Upper lobe of left lung (tissue), 6 donors: ENCODE data around the gene PA2G4. TPM values are rescaled to one million over a fixed set of nuclear protein-coding genes. Genes with fewer than 3 reads are reported as not detected.
"Not testable (repeated sequence)": the region's sequence is repeated elsewhere in the genome, so short reads cannot be mapped to it uniquely, and the experiment has no call there.

Experiments used
- ATAC-seq, 2 donors: fragments of 200-7000 bp; cut with Tn5 transposase; one replicate each; pipeline ENCODE4 v1.9.1; 2022; ENCODE audit warnings: mild to moderate bottlenecking in 2 of 2, moderate library complexity in 2 of 2; ENCODE audit not compliant: low FRiP score in 2 of 2
- DNase-seq, 2 donors: peaks; one replicate each; pipeline ENCODE4 v3.0.0-alpha.2; 2019 to 2020
- H3K27ac ChIP-seq, 4 donors: fragments of 200-600 bp; sonication (generic); one replicate each; pipeline ENCODE4 v1.5.1; 2016 to 2019
- H3K27me3 ChIP-seq, 4 donors: fragments of 200-600 bp; sonication (generic); one replicate each; pipeline ENCODE4 v1.5.1; 2017 to 2019
- H3K36me3 ChIP-seq, 4 donors: fragments of 200-600 bp; sonication (generic); one replicate each; pipeline ENCODE4 v1.5.1; 2016 to 2019
- H3K4me1 ChIP-seq, 4 donors: fragments of 200-600 bp; sonication (generic); one replicate each; pipeline ENCODE4 v1.5.1; 2018 to 2019
- H3K4me3 ChIP-seq, 4 donors: fragments of 200-600 bp; sonication (generic); one replicate each; pipeline ENCODE4 v1.5.1; 2017 to 2019; ENCODE audit warnings: mild to moderate bottlenecking in 2 of 4, moderate library complexity in 1 of 4
- H3K9me3 ChIP-seq, 4 donors: fragments of 200-600 bp; sonication (generic); one replicate each; pipeline ENCODE4 v1.5.1; 2018 to 2019
- CTCF ChIP-seq, 6 experiments: fragments of 450-650 bp in 4 of 6; fragments of 200-600 bp in 2 of 6; sonication (generic) in 2 of 6; IDR thresholded peaks; one replicate each; pipeline ENCODE4 v1.5.1; 2016 to 2019; ENCODE audit warnings: antibody characterized with exemption in 6 of 6
- EP300 ChIP-seq, 4 donors: sonication (generic); formaldehyde crosslinking; IDR thresholded peaks; one replicate each; pipeline ENCODE4 v1.5.1; 2017; ENCODE audit warnings: antibody characterized with exemption in 4 of 4, control low read depth in 2 of 4
- POLR2A ChIP-seq, 4 donors: fragments of 450-650 bp; IDR thresholded peaks; one replicate each; pipeline ENCODE4 v1.5.1; 2016 to 2017; ENCODE audit warnings: antibody characterized with exemption in 4 of 4, mild to moderate bottlenecking in 2 of 4
- POLR2AphosphoS5 ChIP-seq, 2 donors: sonication (generic); formaldehyde crosslinking; IDR thresholded peaks; one replicate each; pipeline ENCODE4 v1.5.1; 2017; ENCODE audit warnings: antibody characterized with exemption in 2 of 2
- WGBS, 2 donors: methylation state at CpG; one replicate each; pipeline ENCODE4 v1.1.5; 2017 to 2018; 5-methylcytosine and 5-hydroxymethylcytosine counted together
- total RNA-seq, 6 donors: library from RNA; depleted of rRNA in 4 of 6; stranded (reverse); fragments of >200 nt in 4 of 6; gene quantifications; one replicate each; pipeline versions ENCODE4 v1.1.0 to v1.2.1, GENCODE V29; 2016 to 2021
- donor health status: DM: no; HTN: no; CAD: no; lungs with moderate emphysema.
- donor health status: DM: no; HTN: yes; CAD: no; lungs with severe emphysema.

Gene PA2G4
- total RNA-seq, 6 donors from 2014 or later, result 36.7 to 103 (median 70.7) TPM

DNA sequence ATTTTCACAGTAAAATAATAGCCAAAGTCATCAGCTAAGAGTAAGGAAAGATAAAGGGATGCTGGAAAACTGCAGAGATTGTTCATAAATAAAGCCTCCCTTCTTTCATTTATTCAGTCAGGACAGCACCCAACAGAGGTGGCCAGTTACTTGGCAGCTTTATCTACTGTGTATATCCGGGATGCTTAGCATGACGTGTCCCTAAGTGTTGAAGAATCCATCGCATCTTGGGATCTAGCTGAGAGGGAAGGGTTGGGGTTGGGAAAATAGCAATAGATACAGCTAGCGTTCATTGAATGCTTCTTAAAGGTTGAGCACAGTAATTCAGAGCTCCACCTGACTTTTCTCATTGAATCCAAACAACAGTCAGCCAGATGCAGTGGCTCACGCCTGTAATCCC is 30.0 kb upstream of the PA2G4 start:
- no peak for ATAC-seq
- Histone ChIP-seq H3K4me3 (no peak overlapping the region), H3K9me3 (no peaks in the 10 kb centered on the region), H3K36me3 (no peaks in the 10 kb centered on the region), H3K27ac (no peak overlapping the region), H3K4me1 (peaks cover 0 to 9% (median 9%) of the 10 kb centered on the region in 4 donors), H3K27me3 (no peaks in the 10 kb centered on the region)
- TF ChIP-seq CTCF (IDR thresholded peaks at IDR 0.05), result no peak
- TF ChIP-seq EP300 (IDR thresholded peaks at IDR 0.05), result no peak
- no peak for TF ChIP-seq POLR2A (IDR thresholded peaks at IDR 0.05)
- no peak for TF ChIP-seq POLR2AphosphoS5 (IDR thresholded peaks at IDR 0.05)
- WGBS, 2 donors, result 79 to 84% methylated on average over 5 of the region's 5 CpGs
- DNase-seq, result no peak

DNA sequence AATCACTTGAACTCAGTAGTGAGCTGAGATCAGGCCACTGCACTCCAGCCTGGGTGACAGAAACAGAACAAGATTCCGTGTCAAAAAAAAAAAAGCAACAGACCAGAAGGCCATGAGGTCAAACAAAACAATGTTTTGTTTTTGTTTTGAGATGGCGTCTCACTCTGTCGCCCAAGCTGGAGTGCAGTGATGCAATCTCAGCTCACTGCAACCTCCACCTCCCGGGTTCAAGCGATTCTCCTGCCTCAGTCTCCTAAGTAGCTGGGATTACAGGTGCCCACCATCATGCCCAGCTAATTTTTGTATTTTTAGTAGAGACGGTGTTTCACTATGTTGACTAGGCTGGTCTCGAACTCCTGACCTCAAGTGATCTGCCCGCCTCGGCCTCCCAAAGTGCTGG is 26.4 kb upstream of the PA2G4 start:
- H3K9me3 ChIP-seq, H3K36me3 ChIP-seq, DNase-seq, ATAC-seq, H3K27me3 ChIP-seq, H3K4me3 ChIP-seq: not testable (repeated sequence)
- peaks cover 7 to 26% (median 20%) of the 10 kb centered on the region in 4 donors for H3K4me1 ChIP-seq
- 85 to 89% methylated on average over 9 of the region's 9 CpGs for WGBS, 2 donors
- peak overlapping the region in 1 of 4 donors; percentile 89 for H3K27ac ChIP-seq

GRCh38 chr12:56078427-56078826 is 25.9 kb upstream of the PA2G4 start:
- H3K27ac ChIP-seq, result peak overlapping the region in 2 of 4 donors; percentile 89 to 94
- 93 to 94% methylated on average over 1 of the region's 1 CpG for WGBS, 2 donors
- H3K4me1 ChIP-seq, result peaks cover 7 to 30% (median 20%) of the 10 kb centered on the region in 4 donors
- no peak for ATAC-seq
- DNase-seq, result no peak
- no peaks in the 10 kb centered on the region for H3K36me3 ChIP-seq
- H3K9me3 ChIP-seq, result no peaks in the 10 kb centered on the region
- no peak for TF ChIP-seq POLR2AphosphoS5 (IDR thresholded peaks at IDR 0.05)
- no peak for TF ChIP-seq CTCF (IDR thresholded peaks at IDR 0.05)
- TF ChIP-seq EP300 (IDR thresholded peaks at IDR 0.05), result no peak
- no peak for TF ChIP-seq POLR2A (IDR thresholded peaks at IDR 0.05)
- peaks cover 0 to 9% (median 7%) of the 10 kb centered on the region in 4 donors for H3K27me3 ChIP-seq
- no peak overlapping the region for H3K4me3 ChIP-seq

GRCh38 chr12:56078931-56079722 is 25.2 kb upstream of the PA2G4 start:
- peaks cover 7 to 30% (median 20%) of the 10 kb centered on the region in 4 donors for H3K4me1 ChIP-seq
- H3K36me3 ChIP-seq, result no peaks in the 10 kb centered on the region
- H3K9me3 ChIP-seq, result no peaks in the 10 kb centered on the region
- H3K27me3 ChIP-seq, result peaks cover 0 to 9% (median 7%) of the 10 kb centered on the region in 4 donors
- ATAC-seq (peak; percentile 92 to 93), DNase-seq (peak; percentile 95 to 98)
- peak overlapping the region; percentile 40 to 73 (median 60) for H3K4me3 ChIP-seq
- WGBS, 2 donors, result 0 to 3% methylated on average over 2 to 26 of the region's 50 CpGs
- H3K27ac ChIP-seq, result peak overlapping the region; percentile 84 to 94 (median 88)
- TF ChIP-seq POLR2A (IDR thresholded peaks at IDR 0.05) (peak in 2 of 4 donors; percentile 34 to 43), POLR2AphosphoS5 (IDR thresholded peaks at IDR 0.05) (peak; percentile 39 to 58), CTCF (IDR thresholded peaks at IDR 0.05) (peak; percentile 66 to 89 (median 82)), EP300 (IDR thresholded peaks at IDR 0.05) (no peak)

- Histone ChIP-seq H3K9me3 (no peaks in the 10 kb centered on the region), H3K36me3 (peaks cover 0 to 2% (median 0%) of the 10 kb centered on the region in 4 donors), H3K4me3 (peak within 1 kb of the TSS; percentile 40 to 73 (median 60)), H3K27ac (peak within 1 kb of the TSS; percentile 84 to 94 (median 88)), H3K27me3 (peaks cover 0 to 9% (median 7%) of the 10 kb centered on the region in 4 donors), H3K4me1 (peaks cover 7 to 30% (median 20%) of the 10 kb centered on the region in 4 donors)
- DNase-seq, result peak; percentile 87 to 96
- TF ChIP-seq POLR2A (IDR thresholded peaks at IDR 0.05), result peak in 3 of 4 donors; percentile 29 to 74 (median 46)
- peak in 3 of 6 experiments; percentile 29 to 54 (median 31) for TF ChIP-seq CTCF (IDR thresholded peaks at IDR 0.05)
- peak; percentile 41 to 75 for TF ChIP-seq POLR2AphosphoS5 (IDR thresholded peaks at IDR 0.05)
- no peak for TF ChIP-seq EP300 (IDR thresholded peaks at IDR 0.05)
- 0 to 1% methylated on average over 50 to 57 of the region's 59 CpGs for WGBS, 2 donors
- ATAC-seq, result peak; percentile 95 to 96
Measured at GRCh38 chr12:56079723-56080555, 24.4 kb upstream of the PA2G4 start, which contains the start of gene ERBB3. TSS of gene ERBB3 (plus strand) at chr12:56080165. CDS start at chr12:56080301, 136 bp downstream.
